PC-9 (cell line): ENCODE results near the gene DIPK1B. TPM values are rescaled to one million over a fixed set of nuclear protein-coding genes. Genes with fewer than 3 reads are reported as not detected.
"Not testable (repeated sequence)": the region's sequence is repeated elsewhere in the genome, so short reads cannot be mapped to it uniquely, and the experiment has no call there.

ENCODE experiments used
- BruUV-seq: library from RNA; stranded (reverse); fragments of 400-500 nt; replicated peaks from 2 replicates; lab custom pipeline; 2021; lab: Mats Ljungman, UMichigan
- CTCF ChIA-PET: fragments of 300-600 bp; sonication (Branson Sonifier 250); formaldehyde crosslinking; loops from one replicate; lab custom pipeline; 2022; ENCODE audit warnings: antibody characterized with exemption; lab: Charles Lee
- POLR2A ChIA-PET: fragments of 300-600 bp; sonication (Branson Sonifier 250); formaldehyde crosslinking; loops from one replicate; lab custom pipeline; 2022; ENCODE audit warnings: antibody characterized with exemption; ENCODE audit not compliant: unreplicated experiment; lab: Charles Lee
- DNase-seq, 2 experiments: peaks; one replicate each; pipeline versions ENCODE4 v3.0.0 to v3.0.0-alpha.2; 2015 to 2022; ENCODE audit warnings: mixed read lengths in 1 of 2
- H2AFZ ChIP-seq: fragments of 200-600 bp; sonication (generic); 2 replicates; pipeline ENCODE4 v1.8.1; 2017; ENCODE audit warnings: antibody characterized with exemption
- H3F3A ChIP-seq: fragments of 200-600 bp; sonication (generic); 2 replicates; pipeline ENCODE4 v1.8.1; 2017; ENCODE audit warnings: antibody characterized with exemption, mild to moderate bottlenecking, low read depth; ENCODE audit not compliant: insufficient read depth
- H3K27ac ChIP-seq: fragments of 200-600 bp; sonication (generic); 2 replicates; pipeline ENCODE4 v1.6.1; 2016; ENCODE audit warnings: mixed run types
- H3K27me3 ChIP-seq: fragments of 200-600 bp; sonication (generic); 2 replicates; pipeline ENCODE4 v1.6.1; 2016; ENCODE audit warnings: low read depth, mixed run types; ENCODE audit not compliant: insufficient read depth
- H3K36me3 ChIP-seq: fragments of 200-600 bp; sonication (generic); 2 replicates; pipeline ENCODE4 v1.6.1; 2016; ENCODE audit warnings: low read depth, mixed run types
- H3K4me1 ChIP-seq: fragments of 200-600 bp; sonication (generic); replicated peaks from 2 replicates; pipeline ENCODE4 v1.6.1; 2016; ENCODE audit warnings: mixed run types; ENCODE audit not compliant: insufficient read depth
- H3K4me2 ChIP-seq: fragments of 200-600 bp; sonication (generic); 2 replicates; pipeline ENCODE4 v1.6.1; 2017; ENCODE audit warnings: mixed run types
- H3K4me3 ChIP-seq: fragments of 200-600 bp; sonication (generic); 2 replicates; pipeline ENCODE4 v1.6.1; 2016; ENCODE audit warnings: mixed run types
- H3K79me2 ChIP-seq: fragments of 200-600 bp; sonication (generic); 2 replicates; pipeline ENCODE4 v1.6.1; 2017; ENCODE audit warnings: low read depth, mixed run types
- H3K9me2 ChIP-seq: fragments of 200-600 bp; sonication (generic); 2 replicates; pipeline ENCODE4 v1.8.1; 2017; ENCODE audit warnings: mild to moderate bottlenecking; ENCODE audit not compliant: insufficient read depth
- H3K9me3 ChIP-seq: fragments of 200-600 bp; sonication (generic); 2 replicates; pipeline ENCODE4 v1.8.1; 2016; ENCODE audit warnings: low read depth; ENCODE audit not compliant: insufficient read depth
- H4K20me1 ChIP-seq: fragments of 200-600 bp; sonication (generic); 2 replicates; pipeline ENCODE4 v1.8.1; 2017; ENCODE audit not compliant: insufficient read depth
- CTCF ChIP-seq: fragments of 200-600 bp; sonication (generic); conservative IDR thresholded peaks from 2 replicates; pipeline ENCODE4 v1.6.1; 2017; ENCODE audit warnings: mixed run types, antibody characterized with exemption, mild to moderate bottlenecking, moderate library complexity
- EZH2 ChIP-seq: fragments of 200-600 bp; sonication (generic); IDR thresholded peaks from 2 replicates; pipeline ENCODE4 v1.8.0; 2017; ENCODE audit warnings: antibody characterized with exemption, low read depth
- intact Hi-C: fragments of 100-400 bp; cut with micrococcal nuclease; formaldehyde crosslinking; loops from one replicate; pipeline ENCODE4 v1.10.0; 2022; ENCODE audit not compliant: unreplicated experiment
- total RNA-seq: library from RNA; stranded (reverse); gene quantifications from 2 replicates; pipeline ENCODE4 v1.2.3, GENCODE V29; 2021

DIPK1B gene
- total RNA-seq, 1 experiment from 2014 or later, result 19.0 TPM

DNA sequence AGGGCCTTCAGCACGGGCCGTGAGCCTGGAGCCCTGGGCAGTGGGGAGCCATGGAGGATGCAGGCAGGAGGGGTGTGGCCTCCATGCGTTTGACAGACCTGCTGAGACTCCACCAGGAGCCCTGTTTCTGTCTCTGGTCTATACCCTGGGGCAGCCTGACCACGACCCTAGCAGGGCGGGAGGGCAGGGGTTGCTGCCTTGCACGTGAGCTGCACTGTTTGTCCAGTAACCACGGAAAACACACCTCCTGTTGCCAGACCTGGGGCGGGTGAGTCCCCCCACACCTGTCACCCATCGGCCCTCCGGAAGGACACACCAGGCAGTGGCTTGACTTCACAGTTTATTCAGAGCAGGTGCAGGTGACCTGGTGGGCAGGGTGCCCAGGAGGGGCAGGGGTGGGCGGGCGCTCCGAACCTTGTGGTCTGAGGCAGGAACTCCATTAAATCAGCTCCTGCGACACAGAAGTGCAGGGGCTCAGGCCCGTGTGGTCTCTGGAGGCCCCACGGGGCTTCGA is 41.7 kb downstream of the DIPK1B start:
- Histone ChIP-seq H3K4me1 (no peaks in the 10 kb centered on the region), H3K27ac (no peak overlapping the region), H2AFZ (no peak overlapping the region), H3K27me3 (peaks cover 52% of the 10 kb centered on the region), H3K4me2 (no peak overlapping the region), H3K79me2 (no peaks in the 10 kb centered on the region), H3F3A (no peaks in the 10 kb centered on the region), H3K9me3 (peaks cover 12% of the 10 kb centered on the region; the same call in 1 of the 2 replicates), H4K20me1 (no peaks in the 10 kb centered on the region), H3K9me2 (no peaks in the 10 kb centered on the region), H3K36me3 (no peaks in the 10 kb centered on the region), H3K4me3 (no peak overlapping the region)
- ChIA-PET CTCF (no interaction called here), POLR2A (no interaction called here)
- DNase-seq, result no peak
- TF ChIP-seq CTCF, result no peak
- TF ChIP-seq EZH2, result no peak
- no TSS peak for BruUV-seq
- intact Hi-C loops, result no loop called here

GRCh38 chr9:136754626-136755301 is 42.4 kb downstream of the DIPK1B start:
- Histone ChIP-seq H3F3A (no peaks in the 10 kb centered on the region), H2AFZ (no peak overlapping the region), H3K4me3 (no peak overlapping the region), H3K27me3 (peaks cover 48% of the 10 kb centered on the region), H3K27ac (no peak overlapping the region), H4K20me1 (no peaks in the 10 kb centered on the region), H3K9me3 (peaks cover 12% of the 10 kb centered on the region; the same call in 1 of the 2 replicates), H3K4me2 (no peak overlapping the region), H3K36me3 (no peaks in the 10 kb centered on the region), H3K9me2 (no peaks in the 10 kb centered on the region), H3K4me1 (no peaks in the 10 kb centered on the region), H3K79me2 (no peaks in the 10 kb centered on the region)
- ChIA-PET POLR2A (no interaction called here), CTCF (no interaction called here)
- TF ChIP-seq CTCF (no peak), EZH2 (no peak)
- no TSS peak for BruUV-seq
- intact Hi-C loops, result no loop called here
- DNase-seq, result no peak

DNA sequence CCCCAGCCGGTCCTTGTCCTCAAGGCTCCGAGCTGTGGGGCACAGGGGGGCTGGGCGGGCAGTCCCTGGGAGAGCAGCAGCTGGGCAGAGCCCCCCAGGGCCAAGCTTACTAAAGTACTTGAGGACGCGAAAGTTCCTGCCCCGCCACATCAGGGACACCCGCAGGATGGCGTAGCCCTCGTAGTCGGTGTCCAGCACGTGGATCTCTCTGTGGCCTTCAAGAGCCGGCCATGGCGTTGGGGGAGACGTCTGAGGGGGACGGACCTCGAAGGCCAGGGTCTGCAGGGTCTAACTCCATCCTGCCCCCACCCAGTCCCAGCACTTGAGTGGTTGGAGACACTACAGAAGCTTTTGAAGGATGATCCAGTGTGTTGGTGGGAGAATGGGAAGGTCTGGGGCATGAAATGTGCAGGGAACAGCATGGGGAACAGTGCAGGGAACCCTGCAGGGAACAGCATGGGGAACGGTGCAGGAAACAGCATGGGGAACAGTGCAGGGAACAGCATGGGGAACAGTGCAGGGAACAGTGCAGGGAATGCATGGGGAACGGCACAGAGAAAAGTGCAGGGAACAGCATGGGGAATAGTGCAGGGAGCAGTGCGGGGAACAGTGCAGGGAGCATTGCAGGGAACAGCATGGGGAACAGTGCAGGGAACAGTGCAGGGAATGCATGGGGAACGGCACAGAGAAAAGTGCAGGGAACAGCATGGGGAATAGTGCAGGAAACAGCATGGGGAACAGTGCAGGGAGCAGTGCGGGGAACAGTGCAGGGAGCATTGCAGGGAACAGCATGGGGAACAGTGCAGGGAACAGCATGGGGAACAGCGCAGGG is 43.1 kb downstream of the DIPK1B start:
- H3K4me2 ChIP-seq, H3K9me2 ChIP-seq, H3K36me3 ChIP-seq, H4K20me1 ChIP-seq, DNase-seq, H3K79me2 ChIP-seq, POLR2A ChIA-PET, H2AFZ ChIP-seq, H3F3A ChIP-seq, BruUV-seq, H3K27ac ChIP-seq, H3K4me1 ChIP-seq, intact Hi-C loops, CTCF ChIA-PET, H3K4me3 ChIP-seq: not testable (repeated sequence)
- Histone ChIP-seq H3K9me3 (peaks cover 12% of the 10 kb centered on the region; the same call in 1 of the 2 replicates), H3K27me3 (peaks cover 48% of the 10 kb centered on the region)
